ENCODE results near the gene TSSK6. TPM values are rescaled to one million over a fixed set of nuclear protein-coding genes. Genes with fewer than 3 reads are reported as not detected.

TSSK6 gene
- total and polyA plus RNA-seq, 2 donors, result 1.2 to 3.0 TPM

DNA sequence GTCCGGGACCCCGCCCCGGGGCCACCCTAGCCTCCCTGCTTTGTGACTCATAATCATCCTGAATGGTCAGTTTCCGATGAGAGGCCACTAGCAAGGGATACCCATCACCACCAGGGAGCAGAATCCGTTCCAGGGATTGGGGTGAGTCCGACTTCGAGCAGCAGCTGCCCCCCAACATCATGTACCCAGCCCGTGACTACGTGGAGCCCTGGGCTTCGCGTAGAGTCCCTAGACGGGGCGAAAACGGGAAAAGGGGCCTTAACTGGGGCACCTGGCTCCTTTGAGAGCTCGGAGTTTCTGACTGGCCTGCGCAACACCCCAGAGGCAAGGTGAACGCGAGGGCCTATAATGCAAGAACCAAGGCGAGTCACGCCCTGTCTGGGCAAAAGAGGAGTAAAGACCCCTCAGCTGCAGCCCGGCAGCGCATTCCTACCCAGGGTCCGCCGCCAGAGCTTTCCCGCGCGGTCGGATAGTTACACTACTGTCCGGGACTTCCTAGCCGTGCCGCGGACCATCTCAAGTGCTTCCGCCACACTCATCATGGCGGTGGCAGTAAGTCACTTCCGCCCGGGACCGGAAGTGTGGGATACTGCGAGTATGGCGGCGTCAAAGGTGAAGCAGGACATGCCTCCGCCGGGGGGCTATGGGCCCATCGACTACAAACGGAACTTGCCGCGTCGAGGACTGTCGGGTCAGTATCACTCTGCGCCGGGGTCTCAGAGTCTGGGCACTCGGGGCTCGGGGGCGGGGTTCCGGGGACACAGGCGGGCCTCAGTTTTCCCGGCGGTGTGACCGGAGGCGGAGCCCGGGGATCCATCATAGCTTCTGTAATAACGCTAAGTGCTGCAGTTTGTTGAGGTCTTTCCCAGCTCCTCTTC is 533 bp upstream of the TSSK6 start, which contains the start of gene NDUFA13:
TSS of gene NDUFA13 (plus strand) at position 584 of the 878 bp plus-strand sequence. CDS start at position 598, 14 bp downstream.
- WGBS, result 8% methylated on average over 61 of the region's 61 CpGs
- H3K27ac ChIP-seq (ENCODE audit: low read depth in 1 of 2, low read length in 1 of 2), result peak within 1 kb of the TSS; percentile 53 to 86
- peaks cover 0 to 8% of the 10 kb centered on the region in 2 donors for H3K27me3 ChIP-seq (ENCODE audit: control insufficient read depth in 2 of 2, insufficient read depth in 1 of 2, low read length in 1 of 2)
- DNase-seq (ENCODE audit: low read depth in 6 of 9, low spot score in 9 of 9), result peak; percentile 85 to 99 (median 95)
- H3K4me1 ChIP-seq (ENCODE audit: control insufficient read depth in 2 of 2, insufficient read depth in 2 of 2, low read length in 2 of 2), result peaks cover 16 to 20% of the 10 kb centered on the region in 2 donors
- H3K9me3 ChIP-seq (ENCODE audit: control insufficient read depth in 2 of 2, insufficient read depth in 1 of 2, low read length in 1 of 2), result peaks cover 3 to 17% of the 10 kb centered on the region in 2 donors
- H3K36me3 ChIP-seq (ENCODE audit: control insufficient read depth in 2 of 2, insufficient read depth in 2 of 2, low read length in 1 of 2), result peaks cover 17 to 19% of the 10 kb centered on the region in 2 donors
- H3K4me3 ChIP-seq (ENCODE audit: low read length in 2 of 2), result peak within 1 kb of the TSS; percentile 54 to 75

- Histone ChIP-seq H3K9me3 (ENCODE audit: control insufficient read depth in 2 of 2, insufficient read depth in 1 of 2, low read length in 1 of 2) (peaks cover 3 to 17% of the 10 kb centered on the region in 2 donors), H3K4me3 (ENCODE audit: low read length in 2 of 2) (peak overlapping the region in 1 of 2 donors; percentile 18), H3K4me1 (ENCODE audit: control insufficient read depth in 2 of 2, insufficient read depth in 2 of 2, low read length in 2 of 2) (peaks cover 14 to 20% of the 10 kb centered on the region in 2 donors), H3K27me3 (ENCODE audit: control insufficient read depth in 2 of 2, insufficient read depth in 1 of 2, low read length in 1 of 2) (peaks cover 0 to 8% of the 10 kb centered on the region in 2 donors), H3K27ac (ENCODE audit: low read depth in 1 of 2, low read length in 1 of 2) (no peak overlapping the region), H3K36me3 (ENCODE audit: control insufficient read depth in 2 of 2, insufficient read depth in 2 of 2, low read length in 1 of 2) (peaks cover 4% of the 10 kb centered on the region in 2 donors)
- peak in 2 of 9 donors; percentile 38 to 47 for DNase-seq (ENCODE audit: low read depth in 6 of 9, low spot score in 9 of 9)
- 49% methylated on average over 46 of the region's 46 CpGs for WGBS
Measured at GRCh38 chr19:19514215-19514657, 1.1 kb downstream of the TSSK6 start.

DNA sequence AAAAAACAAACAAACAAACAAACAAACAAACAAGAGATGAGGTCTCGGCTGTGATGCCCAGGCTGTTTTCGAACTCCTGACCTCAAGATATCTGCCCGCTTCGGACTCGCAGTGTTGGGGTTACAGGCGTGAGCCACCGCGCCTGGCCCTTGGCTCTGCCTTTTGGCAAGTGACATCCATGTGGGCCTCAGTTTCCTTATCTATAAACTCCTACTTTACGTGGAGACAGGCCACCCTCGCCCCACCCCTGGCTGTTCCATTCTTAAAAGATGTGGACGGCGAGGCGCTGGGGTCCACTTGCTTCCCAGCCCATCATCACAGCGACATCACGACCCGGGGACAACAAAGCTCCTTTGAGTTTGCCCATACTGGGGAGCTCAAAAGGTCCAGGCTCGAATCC is 1.7 kb downstream of the TSSK6 start:
- no peak overlapping the region for H3K27ac ChIP-seq (ENCODE audit: low read depth in 1 of 2, low read length in 1 of 2)
- DNase-seq (ENCODE audit: low read depth in 6 of 9, low spot score in 9 of 9), result no peak
- peaks cover 0 to 8% of the 10 kb centered on the region in 2 donors for H3K27me3 ChIP-seq (ENCODE audit: control insufficient read depth in 2 of 2, insufficient read depth in 1 of 2, low read length in 1 of 2)
- 91% methylated on average over 17 of the region's 17 CpGs for WGBS
- no peaks in the 10 kb centered on the region for H3K36me3 ChIP-seq (ENCODE audit: control insufficient read depth in 2 of 2, insufficient read depth in 2 of 2, low read length in 1 of 2)
- H3K4me1 ChIP-seq (ENCODE audit: control insufficient read depth in 2 of 2, insufficient read depth in 2 of 2, low read length in 2 of 2), result peaks cover 14 to 20% of the 10 kb centered on the region in 2 donors
- peaks cover 3 to 17% of the 10 kb centered on the region in 2 donors for H3K9me3 ChIP-seq (ENCODE audit: control insufficient read depth in 2 of 2, insufficient read depth in 1 of 2, low read length in 1 of 2)
- peak overlapping the region in 1 of 2 donors; percentile 18 for H3K4me3 ChIP-seq (ENCODE audit: low read length in 2 of 2)

- no peak for DNase-seq (ENCODE audit: low read depth in 6 of 9, low spot score in 9 of 9)
- peaks cover 0 to 8% of the 10 kb centered on the region in 2 donors for H3K27me3 ChIP-seq (ENCODE audit: control insufficient read depth in 2 of 2, insufficient read depth in 1 of 2, low read length in 1 of 2)
- peaks cover 3 to 11% of the 10 kb centered on the region in 2 donors for H3K4me1 ChIP-seq (ENCODE audit: control insufficient read depth in 2 of 2, insufficient read depth in 2 of 2, low read length in 2 of 2)
- H3K36me3 ChIP-seq (ENCODE audit: control insufficient read depth in 2 of 2, insufficient read depth in 2 of 2, low read length in 1 of 2), result peaks cover 22 to 23% of the 10 kb centered on the region in 2 donors
- peaks cover 3 to 17% of the 10 kb centered on the region in 2 donors for H3K9me3 ChIP-seq (ENCODE audit: control insufficient read depth in 2 of 2, insufficient read depth in 1 of 2, low read length in 1 of 2)
- no peak overlapping the region for H3K4me3 ChIP-seq (ENCODE audit: low read length in 2 of 2)
- 76% methylated on average over 6 of the region's 6 CpGs for WGBS
- H3K27ac ChIP-seq (ENCODE audit: low read depth in 1 of 2, low read length in 1 of 2), result no peak overlapping the region
Measured at GRCh38 chr19:19510432-19510831, 4.9 kb downstream of the TSSK6 start.

GRCh38 chr19:19508217-19508616 is 7.1 kb downstream of the TSSK6 start:
- Histone ChIP-seq H3K4me3 (ENCODE audit: low read length in 2 of 2) (no peak overlapping the region), H3K36me3 (ENCODE audit: control insufficient read depth in 2 of 2, insufficient read depth in 2 of 2, low read length in 1 of 2) (peaks cover 44 to 45% of the 10 kb centered on the region in 2 donors), H3K4me1 (ENCODE audit: control insufficient read depth in 2 of 2, insufficient read depth in 2 of 2, low read length in 2 of 2) (no peaks in the 10 kb centered on the region), H3K9me3 (ENCODE audit: control insufficient read depth in 2 of 2, insufficient read depth in 1 of 2, low read length in 1 of 2) (peaks cover 0 to 4% of the 10 kb centered on the region in 2 donors), H3K27me3 (ENCODE audit: control insufficient read depth in 2 of 2, insufficient read depth in 1 of 2, low read length in 1 of 2) (no peaks in the 10 kb centered on the region), H3K27ac (ENCODE audit: low read depth in 1 of 2, low read length in 1 of 2) (no peak overlapping the region)
- WGBS, result 97% methylated on average over 11 of the region's 11 CpGs
- no peak for DNase-seq (ENCODE audit: low read depth in 6 of 9, low spot score in 9 of 9)

DNA sequence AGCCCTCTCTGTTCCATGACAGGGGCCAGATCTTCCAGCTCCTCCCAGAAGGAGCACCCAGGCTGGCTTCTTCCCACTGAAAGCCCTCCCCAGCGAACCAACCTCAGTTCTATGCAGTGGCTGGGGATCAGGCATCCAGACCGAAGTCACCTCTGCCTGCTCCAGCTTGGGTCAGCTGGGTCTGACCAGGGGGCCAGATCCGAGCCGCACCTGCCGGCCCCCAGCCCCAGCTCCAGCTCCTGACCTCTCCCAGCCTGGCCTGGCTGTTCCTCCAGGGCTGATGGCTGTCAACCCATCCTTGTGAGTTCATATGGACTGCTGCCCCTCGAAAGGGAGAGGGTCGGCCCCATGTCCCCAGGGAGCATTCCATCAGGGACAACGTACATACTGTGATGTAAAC is 8.0 kb downstream of the TSSK6 start:
- DNase-seq (ENCODE audit: low read depth in 6 of 9, low spot score in 9 of 9), result no peak

DNA sequence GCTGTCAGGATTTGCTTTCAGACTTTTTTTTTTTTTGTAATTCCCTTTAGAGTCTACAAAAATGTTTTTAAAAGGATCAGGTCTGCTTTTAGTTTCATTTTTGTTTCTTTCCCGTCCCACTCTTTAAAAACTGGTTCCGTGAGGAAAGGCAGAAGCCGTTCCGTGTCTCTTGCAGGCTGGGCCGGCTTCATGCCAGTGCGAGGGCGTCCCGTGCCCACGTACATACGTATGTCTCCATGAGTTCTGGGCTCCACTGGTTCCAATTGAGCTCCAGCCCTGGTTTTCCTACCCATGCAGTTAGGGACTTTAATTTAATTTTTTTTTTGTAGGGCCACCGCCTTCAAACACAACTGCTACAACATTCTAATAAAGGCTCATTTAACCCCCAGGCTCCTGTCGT is 8.8 kb downstream of the TSSK6 start:
- Histone ChIP-seq H3K36me3 (ENCODE audit: control insufficient read depth in 2 of 2, insufficient read depth in 2 of 2, low read length in 1 of 2) (peaks cover 60 to 61% of the 10 kb centered on the region in 2 donors), H3K9me3 (ENCODE audit: control insufficient read depth in 2 of 2, insufficient read depth in 1 of 2, low read length in 1 of 2) (peaks cover 0 to 4% of the 10 kb centered on the region in 2 donors), H3K27me3 (ENCODE audit: control insufficient read depth in 2 of 2, insufficient read depth in 1 of 2, low read length in 1 of 2) (no peaks in the 10 kb centered on the region), H3K4me1 (ENCODE audit: control insufficient read depth in 2 of 2, insufficient read depth in 2 of 2, low read length in 2 of 2) (no peaks in the 10 kb centered on the region), H3K4me3 (ENCODE audit: low read length in 2 of 2) (no peak overlapping the region), H3K27ac (ENCODE audit: low read depth in 1 of 2, low read length in 1 of 2) (no peak overlapping the region)
- DNase-seq (ENCODE audit: low read depth in 6 of 9, low spot score in 9 of 9), result no peak
- 91% methylated on average over 12 of the region's 12 CpGs for WGBS

More for the DNA sequence above, 8.0 kb downstream of the TSSK6 start:
- Histone ChIP-seq H3K27ac (ENCODE audit: low read depth in 1 of 2, low read length in 1 of 2) (no peak overlapping the region), H3K36me3 (ENCODE audit: control insufficient read depth in 2 of 2, insufficient read depth in 2 of 2, low read length in 1 of 2) (peaks cover 52 to 54% of the 10 kb centered on the region in 2 donors), H3K27me3 (ENCODE audit: control insufficient read depth in 2 of 2, insufficient read depth in 1 of 2, low read length in 1 of 2) (no peaks in the 10 kb centered on the region), H3K4me3 (ENCODE audit: low read length in 2 of 2) (no peak overlapping the region), H3K9me3 (ENCODE audit: control insufficient read depth in 2 of 2, insufficient read depth in 1 of 2, low read length in 1 of 2) (peaks cover 0 to 4% of the 10 kb centered on the region in 2 donors), H3K4me1 (ENCODE audit: control insufficient read depth in 2 of 2, insufficient read depth in 2 of 2, low read length in 2 of 2) (no peaks in the 10 kb centered on the region)
- 96% methylated on average over 8 of the region's 8 CpGs for WGBS

DNA sequence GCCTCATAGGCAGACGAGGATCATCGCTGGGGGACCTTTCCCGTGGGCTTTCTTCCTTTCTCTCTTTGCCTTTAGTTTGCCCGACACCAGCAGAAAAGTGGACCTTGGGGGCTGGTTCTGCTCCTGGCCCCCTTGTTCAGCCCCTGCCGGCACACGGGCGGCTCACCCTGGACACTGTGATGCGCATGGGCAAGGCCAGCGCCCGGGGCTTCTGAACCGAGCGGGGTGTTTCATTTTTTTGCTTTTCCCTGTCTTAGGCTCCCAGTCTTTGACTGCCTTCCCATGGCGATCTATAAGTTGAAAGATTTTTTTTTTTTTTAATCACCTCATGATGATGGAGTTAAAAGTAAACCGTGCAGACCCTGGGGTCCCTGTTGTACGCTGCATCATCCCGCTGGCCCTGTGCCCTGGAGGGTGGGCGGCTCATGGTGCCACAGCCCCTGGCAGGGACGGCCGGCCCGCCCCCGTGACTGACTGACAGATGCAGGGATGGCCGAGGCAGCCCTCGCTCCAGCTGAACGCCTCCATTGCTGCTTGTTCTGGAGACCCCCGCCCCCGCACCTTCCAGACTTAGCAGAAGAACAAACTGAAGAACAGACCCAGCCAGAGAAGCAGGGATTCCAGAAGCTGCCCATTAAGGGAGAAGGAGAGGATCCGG is 9.6 kb downstream of the TSSK6 start:
- Histone ChIP-seq H3K9me3 (ENCODE audit: control insufficient read depth in 2 of 2, insufficient read depth in 1 of 2, low read length in 1 of 2) (peaks cover 0 to 4% of the 10 kb centered on the region in 2 donors), H3K27ac (ENCODE audit: low read depth in 1 of 2, low read length in 1 of 2) (no peak overlapping the region), H3K4me1 (ENCODE audit: control insufficient read depth in 2 of 2, insufficient read depth in 2 of 2, low read length in 2 of 2) (no peaks in the 10 kb centered on the region), H3K36me3 (ENCODE audit: control insufficient read depth in 2 of 2, insufficient read depth in 2 of 2, low read length in 1 of 2) (peaks cover 68 to 69% of the 10 kb centered on the region in 2 donors), H3K27me3 (ENCODE audit: control insufficient read depth in 2 of 2, insufficient read depth in 1 of 2, low read length in 1 of 2) (no peaks in the 10 kb centered on the region), H3K4me3 (ENCODE audit: low read length in 2 of 2) (no peak overlapping the region)
- 97% methylated on average over 27 of the region's 27 CpGs for WGBS
- DNase-seq (ENCODE audit: low read depth in 6 of 9, low spot score in 9 of 9), result no peak

All from thymus (tissue), 11 donors.